CD4-positive, alpha-beta T cell treated with Interleukin-4 for 4 hours (primary cell): Measurements from ENCODE around the gene DAB1.

Experiments used
- DNase-seq: peaks from one replicate; pipeline ENCODE4 v3.0.0-alpha.2; 2020

The DAB1 gene

GRCh38 chr1:56966698-56966999 is 457.2 kb downstream of the DAB1 start:
- no peak for DNase-seq

GRCh38 chr1:56965916-56966697 is 457.8 kb downstream of the DAB1 start, which contains the start of gene C8B:
TSS of gene C8B (minus strand) at chr1:56966015. CDS start at chr1:56965948, 67 bp downstream.
- DNase-seq, result no peak

- DNase-seq, result no peak
Measured at GRCh38 chr1:56965191-56965590, 458.7 kb downstream of the DAB1 start.

- no peak for DNase-seq
Measured at GRCh38 chr1:56964349-56965017, 459.4 kb downstream of the DAB1 start.

GRCh38 chr1:56963667-56964066 is 460.2 kb downstream of the DAB1 start:
- DNase-seq, result no peak

- DNase-seq, result no peak
Measured at GRCh38 chr1:56961426-56961825, 462.4 kb downstream of the DAB1 start.

- DNase-seq, result no peak
Measured at GRCh38 chr1:56958526-56958925, 465.3 kb downstream of the DAB1 start.

- DNase-seq, result no peak
Measured at GRCh38 chr1:56957931-56958330, 465.9 kb downstream of the DAB1 start.

- no peak for DNase-seq
Measured at GRCh38 chr1:56954664-56955063, 469.2 kb downstream of the DAB1 start.

GRCh38 chr1:56953386-56953785 is 470.5 kb downstream of the DAB1 start:
- no peak for DNase-seq

- DNase-seq, result no peak
Measured at GRCh38 chr1:56952501-56952900, 471.4 kb downstream of the DAB1 start.

GRCh38 chr1:56948403-56949023 is 475.3 kb downstream of the DAB1 start:
- no peak for DNase-seq
